ENCODE data around the gene RBM34.
"Not testable (repeated sequence)": the region's sequence is repeated elsewhere in the genome, so short reads cannot be mapped to it uniquely, and the experiment has no call there.

The RBM34 gene

GRCh38 chr1:235095938-235096562 lies 65.0 kb downstream of the RBM34 start:
- DNase-seq (ENCODE audit: low spot score): no peak
- H3K27ac ChIP-seq: no peak overlapping the region
- POLR2A ChIA-PET (ENCODE audit: low non-redundant PET): no interaction called here
- TF ChIP-seq CTCF (conservative IDR thresholded peaks at IDR 0.05; ENCODE audit: low read depth): no peak
- CTCF ChIA-PET: interaction anchor here (0.7 to 1.1 kb wide), 5 partner anchors 9 to 263 kb away, joined by 3 to 6 read pairs (median 4); no protein-coding TSS in a partner anchor

DNA sequence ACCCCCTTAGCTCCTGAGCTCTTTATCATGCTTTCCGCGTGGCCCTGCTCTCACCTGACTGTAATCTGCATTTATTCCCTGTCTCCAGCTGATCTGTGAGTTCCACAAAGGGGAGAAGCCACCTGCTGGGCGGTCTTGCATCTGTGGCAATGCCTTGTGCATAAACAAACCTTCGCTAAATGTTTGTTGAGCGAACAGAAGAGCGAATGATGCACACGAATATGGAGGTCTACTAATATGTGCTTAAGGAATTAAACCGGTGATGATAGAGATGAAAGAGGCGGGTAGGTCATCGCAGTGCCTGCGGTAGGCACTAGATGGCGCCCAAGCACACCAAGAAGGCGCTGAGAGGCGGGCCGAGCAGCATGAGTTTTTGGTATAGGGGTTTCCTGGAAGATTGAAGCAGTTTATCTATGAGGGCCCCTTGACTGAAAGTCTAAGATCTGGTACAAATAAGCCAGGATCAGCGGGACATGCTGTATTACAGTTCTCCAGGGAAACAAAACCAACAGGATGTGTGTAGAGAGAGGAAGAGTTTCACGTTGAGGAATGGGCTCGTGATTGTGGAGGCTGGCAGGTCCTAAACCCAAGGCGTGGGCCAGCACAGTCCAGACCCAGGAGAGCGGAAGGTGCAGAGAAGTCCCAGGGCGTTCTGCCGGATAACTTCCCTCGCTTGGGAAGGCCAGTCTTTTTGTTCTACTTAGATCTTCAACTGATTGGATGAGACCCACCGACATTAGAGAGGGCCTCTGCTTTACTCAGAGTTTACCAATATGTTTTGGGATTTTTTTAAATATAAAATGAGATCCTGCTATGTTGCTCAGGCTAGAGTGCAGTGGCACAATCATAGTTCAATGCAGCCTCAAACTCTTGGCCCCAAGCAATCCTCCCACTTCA lies 67.1 kb downstream of the RBM34 start:
- CTCF ChIA-PET: interaction anchor here (0.7 to 1.1 kb wide), 3 partner anchors 10 to 323 kb away, joined by 3 to 4 read pairs (median 3); no protein-coding TSS in a partner anchor
- H3K27ac ChIP-seq: no peak overlapping the region; the same call in 1 of the 2 replicates
- peak; percentile 71 for DNase-seq (ENCODE audit: low spot score)
- peak; percentile 97 for TF ChIP-seq CTCF (conservative IDR thresholded peaks at IDR 0.05; ENCODE audit: low read depth)
- POLR2A ChIA-PET (ENCODE audit: low non-redundant PET): no interaction called here

- H3K27ac ChIP-seq: no peak overlapping the region; the same call in 1 of the 2 replicates
- TF ChIP-seq CTCF (conservative IDR thresholded peaks at IDR 0.05; ENCODE audit: low read depth): no peak
- ChIA-PET CTCF (interaction anchor here (0.7 to 0.8 kb wide), 4 partner anchors 9 to 444 kb away, joined by 3 to 7 read pairs (median 4); no protein-coding TSS in a partner anchor), POLR2A (ENCODE audit: low non-redundant PET) (no interaction called here)
- DNase-seq (ENCODE audit: low spot score): no peak
Observed at GRCh38 chr1:235093013-235093695, 67.9 kb downstream of the RBM34 start.

DNA sequence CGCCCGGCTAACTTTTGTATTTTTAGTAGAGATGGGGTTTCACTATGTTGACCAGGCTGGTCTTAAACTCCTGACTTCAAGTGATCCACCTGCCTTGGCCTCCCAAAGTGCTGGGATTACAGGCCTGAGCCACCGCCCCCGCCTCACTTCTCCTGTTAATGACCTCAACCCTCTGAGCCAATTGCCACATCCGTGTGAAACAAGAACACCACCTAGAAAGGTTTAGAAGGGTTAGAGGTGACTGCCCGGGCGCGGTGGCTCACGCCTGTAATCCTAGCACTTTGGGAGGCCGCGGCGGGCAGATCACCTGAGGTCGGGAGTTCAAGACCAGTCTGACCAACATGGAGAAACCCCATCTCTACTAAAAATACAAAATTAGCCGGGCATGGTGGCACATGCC lies 68.6 kb downstream of the RBM34 start:
- DNase-seq (ENCODE audit: low spot score); H3K27ac ChIP-seq; POLR2A ChIA-PET (ENCODE audit: low non-redundant PET); CTCF ChIA-PET: not testable (repeated sequence)

- CTCF ChIA-PET; DNase-seq (ENCODE audit: low spot score): not testable (repeated sequence)
- POLR2A ChIA-PET (ENCODE audit: low non-redundant PET): interaction anchor here (0.6 kb wide), 1 partner anchor 454 kb away, joined by 3 read pairs; no protein-coding TSS in a partner anchor
Observed at GRCh38 chr1:235092045-235092406, 69.0 kb downstream of the RBM34 start.

GRCh38 chr1:235091319-235092044 lies 69.6 kb downstream of the RBM34 start:
- CTCF ChIA-PET: interaction anchor here (0.9 kb wide), 1 partner anchor 592 kb away, joined by 4 read pairs; no protein-coding TSS in a partner anchor
- H3K27ac ChIP-seq; DNase-seq (ENCODE audit: low spot score): not testable (repeated sequence)
- POLR2A ChIA-PET (ENCODE audit: low non-redundant PET): interaction anchor here (0.6 kb wide), 1 partner anchor 453 kb away, joined by 3 read pairs; no protein-coding TSS in a partner anchor

More at GRCh38 chr1:235092045-235092406, 69.0 kb downstream of the RBM34 start:
- H3K27ac ChIP-seq: not testable (repeated sequence)

DNA sequence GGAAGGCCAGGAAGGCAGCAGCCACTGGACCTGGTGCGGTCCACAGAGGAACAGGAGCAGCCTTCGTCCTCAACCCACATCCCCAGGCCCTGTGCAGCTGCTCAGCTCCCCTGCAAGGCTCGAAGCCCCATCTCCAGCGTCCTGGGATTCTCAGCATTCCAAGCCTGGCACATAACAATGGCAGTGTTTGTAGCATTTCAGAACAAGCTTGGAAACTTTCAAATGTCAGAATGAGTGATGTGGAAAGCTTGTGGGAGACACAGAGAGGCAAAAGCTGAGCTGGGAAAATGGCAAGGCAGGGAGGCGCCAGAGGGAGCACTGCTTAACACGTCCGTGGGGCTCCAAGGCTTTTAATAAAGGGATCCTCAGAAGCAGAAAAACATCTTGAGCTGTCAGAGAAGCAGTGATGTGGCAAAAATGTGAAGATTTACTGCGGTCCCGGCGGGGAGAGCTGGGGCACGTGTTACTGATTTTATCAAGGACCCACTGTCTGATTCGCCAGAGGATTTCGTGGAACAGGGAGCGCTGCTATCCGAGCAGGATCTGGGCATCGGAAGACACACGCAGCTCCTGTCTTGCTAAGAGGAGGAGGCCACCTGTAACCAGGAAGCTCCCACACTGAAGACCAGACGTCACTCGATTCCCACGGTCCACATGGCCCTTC lies 70.5 kb downstream of the RBM34 start:
- DNase-seq (ENCODE audit: low spot score): no peak

More for the DNA sequence above, 70.5 kb downstream of the RBM34 start:
- TF ChIP-seq CTCF (conservative IDR thresholded peaks at IDR 0.05; ENCODE audit: low read depth): no peak
- H3K27ac ChIP-seq: no peak overlapping the region
- ChIA-PET CTCF (interaction anchor here (0.9 kb wide), 1 partner anchor 591 kb away, joined by 4 read pairs; no protein-coding TSS in a partner anchor), POLR2A (ENCODE audit: low non-redundant PET) (no interaction called here)
